Keratinocyte (primary cell): ENCODE measurements around the gene B3GALT4. TPM values are rescaled to one million over a fixed set of nuclear protein-coding genes. Genes with fewer than 3 reads are reported as not detected.

ENCODE experiments used
- DNase-seq: peaks from one replicate; pipeline ENCODE4 v3.0.0-alpha.2; 2011; ENCODE audit warnings: low read depth, missing footprints, low spot score
- FAIRE-seq: peaks from 2 replicates; lab custom pipeline; 2011; peaks lifted over from hg19 to GRCh38; lab: Jason Lieb, UNC
- H2AFZ ChIP-seq: 2 replicates; pipeline ENCODE4 v1.6.0; 2012; ENCODE audit warnings: low read length, control low read depth, inconsistent platforms; ENCODE audit not compliant: control insufficient read depth
- H3K27ac ChIP-seq: 2 replicates; pipeline ENCODE4 v1.5.1; 2011; ENCODE audit warnings: low read length; ENCODE audit not compliant: control insufficient read depth, insufficient read depth
- H3K27me3 ChIP-seq: 3 replicates; pipeline ENCODE4 v1.6.0; 2011; ENCODE audit warnings: low read length; ENCODE audit not compliant: control insufficient read depth, insufficient read depth; ENCODE audit errors: extremely low read depth
- H3K36me3 ChIP-seq, 2 experiments: 2 replicates in 1 of 2; 3 replicates in 1 of 2; pipeline ENCODE4 v1.5.1; 2011; ENCODE audit warnings: low read length in 2 of 2, mild to moderate bottlenecking in 1 of 2; ENCODE audit not compliant: control insufficient read depth in 2 of 2, insufficient read depth in 2 of 2; ENCODE audit errors: extremely low read depth in 1 of 2
- H3K4me1 ChIP-seq: 3 replicates; pipeline ENCODE4 v1.5.1; 2011; ENCODE audit warnings: low read length; ENCODE audit not compliant: control insufficient read depth, insufficient read depth; ENCODE audit errors: extremely low read depth
- H3K4me2 ChIP-seq: 3 replicates; pipeline ENCODE4 v1.6.0; 2011; ENCODE audit warnings: low read depth, low read length; ENCODE audit not compliant: control insufficient read depth, insufficient read depth; ENCODE audit errors: extremely low read depth
- H3K4me3 ChIP-seq, 3 experiments: fragments of 200-600 bp in 1 of 3; sonication (generic) in 1 of 3; 2 replicates in 2 of 3; 3 replicates in 1 of 3; pipeline ENCODE4 v1.5.1; 2011 to 2016; ENCODE audit warnings: low read length in 3 of 3, mild to moderate bottlenecking in 3 of 3, control low read depth in 2 of 3, inconsistent platforms in 1 of 3, low read depth in 1 of 3, mixed read lengths in 1 of 3, mixed run types in 1 of 3, moderate library complexity in 1 of 3; ENCODE audit not compliant: control insufficient read depth in 2 of 3, insufficient read depth in 2 of 3; ENCODE audit errors: extremely low read depth in 1 of 3
- H3K79me2 ChIP-seq: 2 replicates; pipeline ENCODE4 v1.6.0; 2012; ENCODE audit warnings: low read length; ENCODE audit not compliant: control insufficient read depth, insufficient read depth
- H3K9ac ChIP-seq: 3 replicates; pipeline ENCODE4 v1.6.0; 2011; ENCODE audit warnings: low read length; ENCODE audit not compliant: control insufficient read depth, insufficient read depth; ENCODE audit errors: extremely low read depth
- H3K9me1 ChIP-seq: 3 replicates; pipeline ENCODE4 v1.6.0; 2011; ENCODE audit warnings: low read length; ENCODE audit not compliant: control insufficient read depth, insufficient read depth; ENCODE audit errors: extremely low read depth
- H3K9me3 ChIP-seq: 2 replicates; pipeline ENCODE4 v1.5.1; 2012; ENCODE audit warnings: low read depth, low read length; ENCODE audit not compliant: control insufficient read depth
- H4K20me1 ChIP-seq: 3 replicates; pipeline ENCODE4 v1.6.0; 2011; ENCODE audit warnings: low read length; ENCODE audit not compliant: control insufficient read depth, insufficient read depth; ENCODE audit errors: extremely low read depth
- CTCF ChIP-seq, 3 experiments: IDR thresholded peaks in 1 of 3; conservative IDR thresholded peaks in 1 of 3; optimal IDR thresholded peaks in 1 of 3; 2 replicates in 2 of 3; 3 replicates in 1 of 3; pipeline versions ENCODE3 to v1.5.1; 2011; ENCODE audit warnings: low read length in 3 of 3, mild to moderate bottlenecking in 3 of 3, moderate library complexity in 2 of 3, control low read depth in 1 of 3, inconsistent platforms in 1 of 3; ENCODE audit not compliant: insufficient read depth in 2 of 3; ENCODE audit errors: extremely low read depth in 1 of 3
- EZH2 ChIP-seq: IDR thresholded peaks from one replicate; pipeline ENCODE4 v1.6.1; 2012; ENCODE audit warnings: inconsistent platforms, mild to moderate bottlenecking, low read length, moderate library complexity
- dilution Hi-C: fragments of 300-500 bp; cut with MboI; formaldehyde crosslinking; loops from one replicate; pipeline ENCODE4 v1.7.0; 2020; ENCODE audit warnings: low sequenced_read_pairs; ENCODE audit not compliant: extremely low pct_ligation_motif_present
- polyA plus RNA-seq, 5 experiments: library from polyadenylated mRNA; depleted of rRNA in 3 of 5; stranded (reverse) in 3 of 5; stranded (forward) in 1 of 5; unstranded in 1 of 5; fragments of >200 nt; gene quantifications; 1 replicate in 1 of 5; 2 replicates in 3 of 5; 3 replicates in 1 of 5; pipeline versions ENCODE4 v1.2.1 to v1.2.3, GENCODE V29; 2011 to 2012; ENCODE audit warnings: missing spikeins in 2 of 5, low read depth in 1 of 5, low replicate concordance in 1 of 5

The B3GALT4 gene
- polyA plus RNA-seq, 1 donor (not counting 4 experiments of a cell fraction or from before 2014, with no cell fraction given), result 0.31 TPM

GRCh38 chr6:33296797-33297405, 20.0 kb downstream of the B3GALT4 start:
- Histone ChIP-seq H3K9me3 (no peaks in the 10 kb centered on the region), H3K79me2 (peaks cover 21% of the 10 kb centered on the region), H3K9me1 (no peaks in the 10 kb centered on the region), H3K4me1 (peaks cover 14% of the 10 kb centered on the region), H4K20me1 (no peaks in the 10 kb centered on the region), H3K4me3 (peak overlapping the region; percentile 66 to 79 (median 70)), H3K27me3 (no peaks in the 10 kb centered on the region), H3K27ac (peak overlapping the region; percentile 85), H3K4me2 (peak overlapping the region; percentile 89), H2AFZ (peak overlapping the region; percentile 70), H3K36me3 (peaks cover 26 to 28% of the 10 kb centered on the region in 2 experiments), H3K9ac (peak overlapping the region; percentile 88)
- no peak for TF ChIP-seq EZH2
- TF ChIP-seq CTCF (optimal IDR thresholded peaks at IDR 0.05 in 1 of 3, IDR thresholded peaks at IDR 0.05 in 1 of 3, conservative IDR thresholded peaks at IDR 0.05 in 1 of 3; ENCODE audit: extremely low read depth in 1 of 3, insufficient read depth in 2 of 3, low read length in 3 of 3), result no peak
- no peak for DNase-seq
- dilution Hi-C loops, result no loop called here
- no peak for FAIRE-seq

GRCh38 chr6:33297406-33297955, 20.6 kb downstream of the B3GALT4 start:
- H3K27me3 ChIP-seq, result no peaks in the 10 kb centered on the region
- H3K9me3 ChIP-seq, result no peaks in the 10 kb centered on the region
- H3K27ac ChIP-seq, result peak overlapping the region; percentile 85
- H3K79me2 ChIP-seq, result peaks cover 18% of the 10 kb centered on the region
- peak overlapping the region; percentile 89 for H3K4me2 ChIP-seq
- H4K20me1 ChIP-seq, result no peaks in the 10 kb centered on the region
- FAIRE-seq (no peak), DNase-seq (no peak)
- H2AFZ ChIP-seq, result peak overlapping the region; percentile 70
- peaks cover 14% of the 10 kb centered on the region for H3K4me1 ChIP-seq
- TF ChIP-seq CTCF (optimal IDR thresholded peaks at IDR 0.05 in 1 of 3, IDR thresholded peaks at IDR 0.05 in 1 of 3, conservative IDR thresholded peaks at IDR 0.05 in 1 of 3; ENCODE audit: extremely low read depth in 1 of 3, insufficient read depth in 2 of 3, low read length in 3 of 3) (no peak), EZH2 (no peak)
- no peaks in the 10 kb centered on the region for H3K9me1 ChIP-seq
- dilution Hi-C loops, result no loop called here
- peaks cover 20 to 26% of the 10 kb centered on the region in 2 experiments for H3K36me3 ChIP-seq
- peak overlapping the region; percentile 88 for H3K9ac ChIP-seq
- peak overlapping the region; percentile 66 to 79 (median 70) for H3K4me3 ChIP-seq
